ENCODE results near the gene CTCFL.

Gene CTCFL

GRCh38 chr20:57524511-57525176, at the start of gene CTCFL:
TSS of gene CTCFL (minus strand) at chr20:57525140. CDS start at chr20:57524205, 935 bp downstream.
- DNase-seq = no peak

- no peak for DNase-seq
Measured at GRCh38 chr20:57573894-57574293, 49.0 kb upstream of the CTCFL start.

GRCh38 chr20:57573242-57573641, 48.3 kb upstream of the CTCFL start:
- DNase-seq = no peak

DNA sequence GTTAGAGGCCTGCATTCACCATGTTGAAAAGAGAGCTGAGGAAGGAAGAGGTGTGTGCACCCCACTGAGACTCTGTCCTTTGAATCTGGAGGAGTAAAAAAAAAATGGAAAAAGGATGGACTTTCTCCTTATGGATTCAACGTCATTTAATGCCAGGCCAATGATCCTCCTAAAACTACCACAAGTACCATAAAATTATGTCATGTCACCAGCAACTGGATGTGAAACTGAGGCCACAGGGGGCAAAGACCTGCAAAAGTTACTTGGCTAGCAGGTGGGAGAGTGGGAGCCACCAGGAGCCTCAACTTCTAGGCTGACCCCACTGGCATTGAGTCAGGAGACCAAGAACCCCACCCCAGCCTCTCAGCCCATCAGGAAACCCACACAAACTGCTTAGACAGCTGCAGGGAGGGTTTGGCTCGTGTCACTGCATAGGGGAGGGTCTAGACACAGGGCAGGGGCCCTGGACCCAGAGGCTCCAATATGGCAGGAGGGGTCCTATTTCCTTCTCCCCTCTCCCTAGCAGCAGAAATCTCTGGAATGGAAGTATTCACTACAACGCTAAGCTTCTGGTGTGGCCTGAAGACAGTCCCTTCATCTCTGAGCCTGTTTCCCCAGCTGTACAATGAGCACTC, 47.0 kb upstream of the CTCFL start:
- no peak for DNase-seq

GRCh38 chr20:57570920-57571319, 46.0 kb upstream of the CTCFL start:
- no peak for DNase-seq

DNA sequence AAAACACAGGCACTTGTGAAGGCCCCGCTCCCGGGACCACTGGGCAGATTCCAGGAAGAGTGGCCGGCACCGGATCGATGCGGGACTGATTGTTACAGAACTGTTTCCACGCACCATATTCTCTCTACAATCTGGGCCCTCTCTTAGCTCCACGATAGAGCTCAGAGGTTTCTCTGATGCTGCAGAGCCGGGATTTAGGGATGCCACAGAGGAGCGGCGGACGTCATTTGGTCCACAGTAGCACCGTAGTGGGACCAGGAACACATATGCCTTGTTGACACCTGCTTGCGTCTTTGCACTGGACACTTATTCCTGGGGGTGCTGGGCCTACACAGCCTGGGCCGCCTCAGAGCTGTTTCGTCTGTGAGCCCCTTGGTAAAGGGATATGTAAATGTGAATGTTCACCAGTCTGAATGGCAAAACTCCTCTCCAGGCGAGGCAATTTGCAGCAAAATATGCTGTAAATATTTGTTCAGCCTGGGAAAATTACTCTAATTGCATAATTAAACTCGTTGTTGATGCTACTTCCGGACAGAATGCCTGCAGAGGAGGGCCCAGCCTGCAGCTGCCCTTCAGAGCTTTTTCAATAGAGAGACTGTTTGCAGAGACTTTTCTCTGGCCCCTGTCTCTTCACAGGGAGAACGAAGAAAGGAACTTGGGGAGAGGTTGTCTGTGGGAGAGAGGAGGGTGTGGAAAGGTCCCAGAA, 45.4 kb upstream of the CTCFL start:
- no peak for DNase-seq

DNA sequence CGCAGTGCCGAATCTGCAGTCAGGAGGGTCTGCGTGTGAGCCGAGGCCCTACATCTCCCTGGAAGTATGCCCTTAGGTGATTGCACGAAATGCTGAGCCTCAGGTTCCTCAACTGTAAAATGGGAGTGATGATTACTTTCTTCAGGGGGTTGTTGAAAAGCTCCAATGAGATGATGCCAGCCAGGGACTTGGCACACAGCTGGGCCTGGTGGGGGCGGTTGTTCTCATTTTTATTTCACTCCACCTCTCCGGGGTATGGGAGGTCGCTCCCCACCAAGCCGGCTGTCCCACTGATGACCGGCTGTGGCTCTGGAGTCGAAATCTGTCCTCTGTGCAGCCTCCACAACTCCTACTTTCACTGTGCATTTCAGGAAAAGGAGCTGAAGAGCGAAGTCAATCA, 44.0 kb upstream of the CTCFL start:
- DNase-seq = no peak

DNA sequence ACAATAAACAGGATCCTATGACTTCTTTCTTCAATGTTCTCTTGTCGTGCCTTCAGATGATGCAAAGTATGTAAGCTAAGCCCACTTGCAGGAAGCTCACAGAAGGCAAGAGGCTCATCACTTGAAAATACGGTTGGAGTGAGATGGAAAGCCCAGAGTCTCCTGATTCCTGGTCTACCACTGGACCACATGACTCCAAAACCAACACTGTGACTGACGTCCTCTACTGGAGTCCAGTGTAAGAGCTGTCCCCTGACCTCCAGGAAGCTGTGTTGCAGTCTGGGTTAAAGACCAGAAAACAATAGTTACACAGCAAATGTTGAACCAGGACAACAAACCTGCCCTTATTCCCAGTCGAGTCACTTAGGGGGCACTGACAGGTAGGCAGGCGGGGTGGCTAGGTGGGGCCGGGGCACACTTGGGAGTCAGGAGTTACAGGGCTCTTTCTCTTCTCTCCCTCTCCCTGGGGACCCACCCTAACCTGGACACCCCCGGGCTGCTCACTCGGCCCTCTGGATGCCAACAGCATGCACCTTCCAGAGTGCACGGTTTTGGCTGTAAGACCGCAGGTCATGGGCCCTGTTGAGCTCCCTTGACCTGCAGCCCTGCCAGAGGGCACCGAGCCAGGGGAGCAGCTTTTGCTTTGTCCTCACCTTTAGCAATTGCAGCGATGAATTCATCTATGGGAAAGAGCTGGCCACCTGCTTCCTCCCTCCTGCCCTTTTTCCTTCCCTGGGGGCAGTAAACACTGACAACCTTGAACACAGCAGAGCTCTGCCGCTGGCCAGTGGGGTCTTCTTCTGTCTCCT, 43.4 kb upstream of the CTCFL start:
- no peak for DNase-seq

DNA sequence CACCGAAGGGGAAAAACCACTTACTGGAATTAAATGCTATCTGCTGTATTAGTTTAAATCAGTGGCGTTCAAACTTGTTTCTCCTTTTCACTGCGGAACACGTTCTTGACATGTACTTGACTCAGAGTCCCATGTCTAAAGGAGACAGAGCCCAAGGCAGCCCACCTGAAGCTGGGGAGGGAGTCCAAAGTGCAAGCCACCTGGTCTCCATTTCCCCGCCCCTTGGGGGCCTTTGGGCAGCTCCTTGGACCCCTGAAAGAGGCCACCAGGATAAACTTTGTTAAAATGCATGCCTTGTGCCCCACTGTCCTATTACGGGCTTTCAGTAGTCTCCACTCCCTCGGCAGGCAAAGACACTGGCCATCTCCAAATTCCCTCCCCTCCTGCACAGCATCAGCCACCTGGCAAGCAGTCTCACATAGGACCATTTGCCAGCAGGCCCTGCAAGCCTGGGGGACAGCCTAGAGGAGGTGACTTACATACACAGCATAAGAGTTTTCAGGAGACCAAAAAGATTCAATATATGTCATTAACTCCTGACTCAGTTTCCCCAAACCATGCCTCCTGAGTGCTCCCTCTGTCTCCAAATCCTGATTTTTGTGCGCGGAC, 42.6 kb upstream of the CTCFL start:
- DNase-seq = no peak

DNA sequence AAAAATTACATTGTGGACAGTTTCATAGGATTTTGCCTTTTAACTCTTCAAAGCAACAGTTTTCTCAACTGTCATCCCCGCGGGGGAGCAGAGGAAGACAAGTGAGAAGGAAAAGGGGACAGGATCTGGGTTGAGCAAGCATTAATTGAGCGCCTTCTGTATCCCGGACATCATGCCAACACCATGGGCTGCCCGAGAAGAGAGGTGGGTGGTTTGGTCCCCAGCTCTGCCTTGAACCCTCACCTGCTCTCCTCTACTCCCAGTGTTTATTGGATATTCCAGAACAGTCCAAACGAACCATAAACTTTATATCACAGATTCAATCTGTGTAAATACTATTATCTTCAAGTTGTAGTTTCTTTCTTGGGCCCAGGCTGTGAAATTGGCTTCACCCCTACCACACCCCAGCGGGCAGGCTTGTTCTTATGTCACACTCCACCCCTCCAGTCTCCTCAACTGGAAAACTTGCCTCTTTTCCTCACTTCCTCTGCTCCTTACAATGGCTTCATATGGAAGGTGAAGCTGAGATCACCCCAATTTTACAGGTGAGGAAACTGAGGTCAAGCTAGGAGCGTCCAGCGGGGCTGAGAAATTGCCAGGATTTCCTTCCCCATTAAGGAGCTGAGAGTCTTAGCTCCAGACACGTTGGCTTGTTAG, 42.0 kb upstream of the CTCFL start:
- no peak for DNase-seq

- no peak for DNase-seq
Measured at GRCh38 chr20:57566399-57566798, 41.5 kb upstream of the CTCFL start.

DNA sequence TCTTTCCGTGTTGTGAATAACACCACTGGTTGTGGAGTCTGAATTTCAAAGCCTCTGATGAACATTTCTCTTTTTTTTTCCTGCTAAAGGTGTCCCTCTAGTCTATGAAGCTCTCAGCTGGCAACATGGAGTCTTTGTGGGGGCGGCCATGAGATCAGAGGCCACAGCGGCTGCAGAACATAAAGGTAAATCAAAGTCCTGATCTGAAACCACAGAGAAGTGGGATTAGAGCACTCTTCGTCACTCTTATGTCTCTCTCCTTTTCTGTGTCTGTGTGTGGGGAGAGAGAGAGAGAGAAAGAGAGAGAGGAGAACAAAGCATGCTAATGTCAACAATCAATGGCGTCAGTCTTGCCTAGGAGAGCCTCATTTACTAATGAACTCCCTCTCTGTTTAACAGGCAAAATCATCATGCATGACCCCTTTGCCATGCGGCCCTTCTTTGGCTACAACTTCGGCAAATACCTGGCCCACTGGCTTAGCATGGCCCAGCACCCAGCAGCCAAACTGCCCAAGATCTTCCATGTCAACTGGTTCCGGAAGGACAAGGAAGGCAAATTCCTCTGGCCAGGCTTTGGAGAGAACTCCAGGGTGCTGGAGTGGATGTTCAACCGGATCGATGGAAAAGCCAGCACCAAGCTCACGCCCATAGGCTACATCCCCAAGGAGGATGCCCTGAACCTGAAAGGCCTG, 40.2 kb upstream of the CTCFL start:
- DNase-seq = no peak

DNA sequence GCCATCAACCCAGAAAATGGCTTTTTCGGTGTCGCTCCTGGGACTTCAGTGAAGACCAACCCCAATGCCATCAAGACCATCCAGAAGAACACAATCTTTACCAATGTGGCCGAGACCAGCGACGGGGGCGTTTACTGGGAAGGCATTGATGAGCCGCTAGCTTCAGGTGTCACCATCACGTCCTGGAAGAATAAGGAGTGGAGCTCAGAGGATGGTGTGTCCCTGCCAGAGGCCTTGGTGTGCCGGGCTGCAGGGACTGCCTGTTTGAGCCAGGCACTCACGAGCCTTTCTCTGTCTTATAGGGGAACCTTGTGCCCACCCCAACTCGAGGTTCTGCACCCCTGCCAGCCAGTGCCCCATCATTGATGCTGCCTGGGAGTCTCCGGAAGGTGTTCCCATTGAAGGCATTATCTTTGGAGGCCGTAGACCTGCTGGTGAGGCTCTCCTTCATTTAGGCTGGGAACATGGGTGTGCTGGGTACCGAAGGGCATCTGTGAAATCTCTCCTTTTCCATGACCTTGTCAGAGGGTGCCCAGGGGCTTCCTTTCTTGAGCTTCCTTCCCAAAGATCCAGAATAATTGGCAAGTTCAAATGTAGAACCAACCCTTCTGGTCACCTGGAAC, 39.4 kb upstream of the CTCFL start:
- no peak for DNase-seq

DNA sequence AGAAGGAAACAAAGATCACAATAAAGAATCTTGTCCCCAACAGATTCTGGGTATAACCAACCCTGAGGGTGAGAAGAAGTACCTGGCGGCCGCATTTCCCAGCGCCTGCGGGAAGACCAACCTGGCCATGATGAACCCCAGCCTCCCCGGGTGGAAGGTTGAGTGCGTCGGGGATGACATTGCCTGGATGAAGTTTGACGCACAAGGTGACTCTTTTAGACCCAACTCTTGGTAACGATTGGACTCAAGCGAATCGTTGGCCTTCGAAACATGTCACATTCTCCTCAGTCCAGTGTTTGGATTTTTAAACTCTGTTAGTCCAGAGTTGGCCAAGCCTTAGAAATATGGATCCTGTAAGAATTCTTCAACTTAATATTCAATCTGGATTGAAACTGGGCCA, 38.6 kb upstream of the CTCFL start:
- DNase-seq = no peak

DNA sequence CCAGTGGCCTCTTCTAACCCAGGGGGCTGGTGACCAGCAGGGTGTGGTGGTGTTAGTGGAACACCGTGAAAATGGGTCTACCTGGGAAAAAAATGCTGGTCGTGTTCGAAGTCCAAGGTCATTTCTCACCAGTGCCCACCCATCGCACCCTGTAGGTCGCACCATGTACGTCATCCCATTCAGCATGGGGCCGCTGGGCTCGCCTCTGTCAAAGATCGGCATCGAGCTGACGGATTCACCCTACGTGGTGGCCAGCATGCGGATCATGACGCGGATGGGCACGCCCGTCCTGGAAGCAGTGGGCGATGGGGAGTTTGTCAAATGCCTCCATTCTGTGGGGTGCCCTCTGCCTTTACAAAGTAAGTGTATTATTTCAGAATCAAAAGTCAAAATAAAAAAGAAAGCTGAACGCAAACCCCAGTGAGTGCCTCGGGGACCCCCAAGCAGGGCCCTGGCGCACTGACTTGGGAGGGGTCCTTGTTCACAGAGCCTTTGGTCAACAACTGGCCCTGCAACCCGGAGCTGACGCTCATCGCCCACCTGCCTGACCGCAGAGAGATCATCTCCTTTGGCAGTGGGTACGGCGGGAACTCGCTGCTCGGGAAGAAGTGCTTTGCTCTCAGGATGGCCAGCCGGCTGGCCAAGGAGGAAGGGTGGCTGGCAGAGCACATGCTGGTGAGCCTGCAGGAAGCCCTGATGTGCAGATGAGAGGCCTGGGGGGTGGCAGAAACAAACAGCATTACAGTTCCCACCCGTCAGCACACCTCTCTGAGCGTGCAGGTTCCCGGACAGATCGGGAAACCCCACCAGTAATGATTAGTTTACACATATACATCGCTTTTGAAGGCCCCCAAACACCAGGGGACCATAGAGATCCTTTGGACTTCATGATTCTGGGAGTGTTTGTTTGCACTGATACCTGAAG, 37.9 kb upstream of the CTCFL start:
- no peak for DNase-seq

- no peak for DNase-seq
Measured at GRCh38 chr20:57561356-57562279, 36.7 kb upstream of the CTCFL start.

- DNase-seq = no peak
Measured at GRCh38 chr20:57560554-57561355, 35.8 kb upstream of the CTCFL start, which contains the start of gene PCK1. TSS of gene PCK1 (plus strand) at chr20:57561110. CDS start at chr20:57561412, 302 bp downstream.

All from activated CD4-positive, alpha-beta T cell treated with anti-CD3 and anti-CD28 coated beads, Interleukin-2, amount 50 U/mL, for 1 hour (primary cell).